GM20000 (cell line): Measurements from ENCODE around the gene OR10A4.
"Not testable (repeated sequence)": the region's sequence is repeated elsewhere in the genome, so short reads cannot be mapped to it uniquely, and the experiment has no call there.

Experiments
- DNase-seq: peaks from one replicate; pipeline ENCODE4 v3.0.0; 2012; ENCODE audit warnings: low spot score
- TF ChIP-seq, protein P1 (sequence below): IDR thresholded peaks from 2 replicates; pipeline ENCODE4 v1.5.1; 2012; ENCODE audit warnings: mild to moderate bottlenecking, control low read depth; ENCODE audit errors: extremely low read depth, missing control alignments

The OR10A4 gene

DNA sequence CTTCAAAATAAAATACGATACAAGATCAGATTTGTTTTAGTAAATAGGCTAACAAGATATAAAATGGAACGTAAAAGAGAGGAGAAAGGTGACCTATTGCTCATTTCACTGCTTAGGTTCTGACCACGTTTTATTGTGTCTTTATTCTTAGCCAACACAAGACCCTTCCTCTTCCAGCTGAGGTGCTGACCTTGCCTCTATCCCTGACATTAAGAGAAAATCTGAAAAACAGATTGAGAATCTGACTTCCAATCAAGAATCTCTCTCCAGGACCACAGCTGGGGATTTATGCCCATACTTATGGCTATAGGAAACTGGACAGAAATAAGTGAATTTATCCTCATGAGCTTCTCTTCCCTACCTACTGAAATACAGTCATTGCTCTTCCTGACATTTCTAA, 31.0 kb upstream of the OR10A4 start, which contains the start of gene OR10A5:
TSS of gene OR10A5 (plus strand) at position 301 of the 400 bp plus-strand sequence. CDS start at position 301, 0 bp downstream.
- no peak for DNase-seq
- TF ChIP-seq, protein P1, sequence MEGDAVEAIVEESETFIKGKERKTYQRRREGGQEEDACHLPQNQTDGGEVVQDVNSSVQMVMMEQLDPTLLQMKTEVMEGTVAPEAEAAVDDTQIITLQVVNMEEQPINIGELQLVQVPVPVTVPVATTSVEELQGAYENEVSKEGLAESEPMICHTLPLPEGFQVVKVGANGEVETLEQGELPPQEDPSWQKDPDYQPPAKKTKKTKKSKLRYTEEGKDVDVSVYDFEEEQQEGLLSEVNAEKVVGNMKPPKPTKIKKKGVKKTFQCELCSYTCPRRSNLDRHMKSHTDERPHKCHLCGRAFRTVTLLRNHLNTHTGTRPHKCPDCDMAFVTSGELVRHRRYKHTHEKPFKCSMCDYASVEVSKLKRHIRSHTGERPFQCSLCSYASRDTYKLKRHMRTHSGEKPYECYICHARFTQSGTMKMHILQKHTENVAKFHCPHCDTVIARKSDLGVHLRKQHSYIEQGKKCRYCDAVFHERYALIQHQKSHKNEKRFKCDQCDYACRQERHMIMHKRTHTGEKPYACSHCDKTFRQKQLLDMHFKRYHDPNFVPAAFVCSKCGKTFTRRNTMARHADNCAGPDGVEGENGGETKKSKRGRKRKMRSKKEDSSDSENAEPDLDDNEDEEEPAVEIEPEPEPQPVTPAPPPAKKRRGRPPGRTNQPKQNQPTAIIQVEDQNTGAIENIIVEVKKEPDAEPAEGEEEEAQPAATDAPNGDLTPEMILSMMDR: no peak

DNA sequence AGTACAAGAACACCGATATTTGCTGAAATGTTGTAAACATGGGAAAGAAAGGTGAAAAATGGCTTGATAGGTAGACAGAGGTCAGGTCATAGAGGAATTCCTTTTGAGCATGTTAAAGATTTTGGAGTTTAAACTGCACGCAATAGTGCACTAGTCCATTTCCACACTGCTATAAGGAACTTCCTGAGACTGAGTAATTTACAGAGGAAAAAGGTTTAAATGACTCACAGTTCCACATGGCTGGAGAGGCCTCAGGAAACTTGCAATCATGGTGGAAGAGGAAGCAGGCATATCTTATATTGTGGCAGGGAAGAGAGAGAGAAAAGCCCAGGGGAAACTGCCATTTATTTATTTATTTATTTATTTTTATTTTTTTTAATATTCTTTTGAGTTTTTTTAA, 25.9 kb upstream of the OR10A4 start:
- DNase-seq: no peak

DNA sequence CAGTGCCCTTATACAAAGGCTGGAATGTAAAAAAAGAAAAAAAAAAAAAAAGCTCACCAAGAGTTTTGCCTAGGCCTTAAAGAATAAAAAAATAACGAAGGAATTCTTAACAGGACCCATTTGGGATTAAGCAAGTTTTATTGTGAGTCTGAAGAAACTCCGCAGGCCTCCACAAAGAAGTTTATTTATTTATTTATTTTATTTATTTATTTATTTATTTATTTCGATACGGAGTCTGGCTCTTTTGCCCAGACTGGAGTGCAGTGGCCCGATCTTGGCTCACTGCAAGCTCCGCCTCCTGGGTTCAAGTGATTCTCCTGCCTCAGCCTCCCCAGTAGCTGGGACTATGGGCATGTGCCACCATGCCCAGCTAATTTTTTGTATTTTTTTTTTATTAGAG, 21.6 kb upstream of the OR10A4 start:
- DNase-seq: not testable (repeated sequence)

More for the DNA sequence above, 25.9 kb upstream of the OR10A4 start:
- TF ChIP-seq, protein P1: no peak

DNA sequence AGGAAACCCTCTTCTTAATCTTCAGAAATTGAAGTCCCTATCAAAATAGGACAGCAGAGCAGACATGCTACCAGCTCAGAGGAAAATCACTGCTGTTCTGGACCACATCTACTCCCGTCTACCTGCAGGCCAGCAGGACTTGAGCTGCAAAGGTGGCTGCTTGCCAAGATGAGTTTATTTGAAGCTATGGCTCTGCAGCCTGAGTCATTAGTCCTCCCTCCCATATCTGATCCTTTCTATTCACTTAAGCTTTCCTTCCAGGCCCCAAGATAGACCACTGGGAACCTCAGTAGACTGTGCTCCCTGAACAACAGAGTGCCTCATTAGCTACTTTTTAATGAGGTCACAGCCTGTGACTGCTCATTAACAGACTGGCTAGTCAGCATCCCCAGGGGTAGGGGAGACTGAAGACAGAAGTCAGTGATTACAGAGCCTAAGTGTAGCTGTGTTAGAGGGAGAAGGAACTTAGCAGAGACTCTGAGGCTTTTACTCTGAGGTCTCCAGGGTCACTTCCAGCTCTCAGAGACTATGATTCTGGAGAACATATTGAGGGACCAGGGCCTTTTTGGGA, 20.4 kb upstream of the OR10A4 start:
- no peak for DNase-seq
- TF ChIP-seq, protein P1: no peak

DNA sequence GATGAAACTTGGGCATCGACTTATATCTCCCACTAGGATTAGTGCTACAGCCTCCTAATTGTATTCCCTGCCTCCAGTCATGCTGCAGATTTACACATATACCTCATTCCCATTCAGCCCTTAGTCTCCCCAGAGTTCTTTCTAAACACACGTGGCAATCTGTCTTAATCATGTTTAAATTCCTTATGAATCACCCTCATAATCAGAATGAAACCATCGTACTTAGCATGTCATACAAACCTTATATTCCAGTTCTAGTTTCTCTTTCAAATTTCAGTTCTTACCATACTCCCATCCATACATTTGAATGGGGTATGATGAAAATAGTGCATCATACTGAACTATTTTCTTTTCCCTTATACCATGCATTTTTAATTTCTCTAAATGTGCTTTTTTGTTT, 19.6 kb upstream of the OR10A4 start:
- peak; percentile 25 for DNase-seq
- TF ChIP-seq, protein P1: no peak

DNA sequence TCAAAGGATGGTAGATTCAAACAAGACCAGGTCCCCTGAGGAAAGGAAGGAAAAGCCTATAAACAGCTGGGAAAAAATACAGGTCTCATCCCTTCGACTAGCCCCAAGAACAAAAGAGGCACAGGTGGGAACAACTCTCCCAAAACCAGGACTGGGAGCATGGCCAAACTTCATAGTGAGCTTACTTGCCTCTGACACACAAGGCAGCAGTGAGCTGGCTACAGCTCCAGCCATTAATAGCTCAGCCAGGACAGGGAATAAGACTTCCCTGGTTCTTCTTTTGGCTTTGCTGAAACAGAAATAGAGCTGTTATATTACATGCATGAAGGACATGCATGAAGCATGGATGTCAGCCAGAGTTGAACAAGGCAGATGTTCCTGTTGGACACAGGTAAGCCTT, 13.5 kb upstream of the OR10A4 start, which contains the start of gene OR10A2:
TSS of gene OR10A2 (plus strand) at position 97 of the 400 bp plus-strand sequence. CDS start 6,698 bp downstream, outside the sequence.
- no peak for DNase-seq
- TF ChIP-seq, protein P1: no peak

DNA sequence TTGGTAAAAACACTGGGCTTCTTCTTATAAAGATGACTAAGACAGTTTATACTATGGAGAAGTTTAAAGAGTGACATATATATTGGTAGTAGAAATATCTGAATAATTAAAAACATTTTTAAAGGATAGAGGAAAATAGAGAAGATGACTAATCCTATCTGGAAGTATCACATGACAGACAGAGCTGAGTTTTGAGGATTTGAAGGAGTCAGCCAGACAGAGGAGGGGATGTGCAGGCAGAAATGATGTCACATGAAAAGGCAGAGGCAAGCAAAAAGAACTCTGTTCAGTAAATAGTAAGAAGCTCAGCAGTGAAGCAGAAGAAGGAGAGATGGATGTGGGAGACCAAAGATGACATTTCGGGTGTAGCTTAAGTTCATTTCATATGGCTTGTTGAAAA, 12.0 kb upstream of the OR10A4 start:
- no peak for DNase-seq
- TF ChIP-seq, protein P1: no peak

DNA sequence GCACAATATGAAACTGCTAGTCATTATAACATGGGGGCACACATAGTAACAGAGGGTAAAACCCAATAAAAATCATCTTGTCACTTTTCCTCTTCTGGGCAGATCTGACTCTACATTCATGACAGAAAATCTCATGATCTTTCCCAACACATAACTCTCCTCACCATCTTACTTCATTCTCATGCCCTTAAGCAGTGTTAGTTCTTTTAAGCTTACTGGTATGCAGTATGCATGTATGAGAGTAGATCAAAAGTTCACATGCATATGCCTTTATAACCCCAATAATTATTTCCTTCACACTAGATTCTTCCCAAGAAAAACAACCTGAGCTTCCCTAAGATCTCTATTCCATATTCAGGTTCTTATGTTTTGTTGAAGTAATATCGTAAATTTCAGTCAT, 5.1 kb upstream of the OR10A4 start:
- TF ChIP-seq, protein P1: no peak
- DNase-seq: no peak
